Measurements from ENCODE around the gene FICD. TPM values are rescaled to one million over a fixed set of nuclear protein-coding genes. Genes with fewer than 3 reads are reported as not detected.

The FICD gene
- total RNA-seq, 2 experiments from 2014 or later: 8.4 to 9.0 TPM

- no peak overlapping the region for H3K27ac ChIP-seq (ENCODE audit: low read depth, low read length, poor library complexity, severe bottlenecking)
- no peaks in the 10 kb centered on the region for H4K20me1 ChIP-seq (ENCODE audit: insufficient read depth, low read length)
- no TSS peak for BruUV-seq (replicated peaks)
- no peaks in the 10 kb centered on the region for H3K36me3 ChIP-seq (ENCODE audit: insufficient read depth, low read length)
- TF ChIP-seq EZH2phosphoT487 (IDR thresholded peaks at IDR 0.05; ENCODE audit: borderline replicate concordance, low read depth, low read length) (no peak), CTCF (conservative IDR thresholded peaks at IDR 0.05; ENCODE audit: low read length) (no peak)
- no peaks in the 10 kb centered on the region for H3K9me2 ChIP-seq (ENCODE audit: insufficient read depth, low read length)
- intact Hi-C loops (cut with micrococcal nuclease; ENCODE audit: unreplicated experiment): loop anchor here (10.0 kb wide), 1 partner anchor 464 kb away; no protein-coding TSS in a partner anchor
- no peak overlapping the region for H2AFZ ChIP-seq (ENCODE audit: low read length)
- no peaks in the 10 kb centered on the region for H3K79me2 ChIP-seq (ENCODE audit: insufficient read depth, low read depth, low read length)
- H3K4me1 ChIP-seq (ENCODE audit: insufficient read depth, low read length, poor library complexity, severe bottlenecking): no peaks in the 10 kb centered on the region
- peak; percentile 51 for DNase-seq (ENCODE audit: low spot score)
- H3K9me3 ChIP-seq (ENCODE audit: low read length): no peaks in the 10 kb centered on the region
- POLR2A ChIA-PET: interaction anchor here (0.6 to 1.4 kb wide), 2 partner anchors 20 to 1351 kb away, joined by 3 to 9 read pairs; no protein-coding TSS in a partner anchor
- CTCF ChIA-PET (ENCODE audit: unreplicated experiment): no interaction called here
- H3K4me3 ChIP-seq (ENCODE audit: low read depth, low read length, poor library complexity, severe bottlenecking): no peak overlapping the region
- H3K4me2 ChIP-seq (ENCODE audit: low read length): no peak overlapping the region
Measured at GRCh38 chr12:108468196-108468968, 46.7 kb upstream of the FICD start.

DNA sequence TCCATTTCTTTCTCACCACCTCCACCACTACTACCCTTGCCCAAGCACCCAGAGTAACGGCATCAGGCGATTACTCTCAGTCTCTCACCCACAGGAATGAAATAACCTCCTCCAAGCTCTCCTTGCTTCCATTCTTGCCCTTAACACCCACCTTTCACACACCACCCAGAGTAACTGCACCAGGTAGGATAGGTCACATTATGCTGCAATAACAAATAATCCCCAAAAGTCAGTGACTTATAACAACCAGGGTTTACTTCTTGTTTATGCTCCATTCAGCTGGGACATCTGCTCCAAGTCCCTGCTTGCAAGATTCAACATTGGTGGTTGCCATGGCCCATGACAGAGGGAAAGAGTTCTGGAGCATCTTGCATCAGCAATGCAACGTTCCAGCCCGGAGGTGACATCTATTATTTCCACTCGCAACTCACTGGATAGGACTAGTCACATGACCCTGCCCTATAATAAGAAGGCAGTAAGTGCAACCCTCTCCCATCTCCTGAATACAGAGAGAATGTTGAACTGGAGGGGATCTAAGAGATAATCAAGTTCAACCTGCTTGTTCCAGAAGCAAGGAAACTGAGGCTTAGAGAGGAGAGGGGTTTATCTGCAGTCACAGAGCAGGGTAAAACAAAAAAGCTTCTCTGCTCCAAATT, 41.5 kb upstream of the FICD start:
- Histone ChIP-seq H3K4me1 (ENCODE audit: insufficient read depth, low read length, poor library complexity, severe bottlenecking) (no peaks in the 10 kb centered on the region), H3K36me3 (ENCODE audit: insufficient read depth, low read length) (no peaks in the 10 kb centered on the region), H3K9me3 (ENCODE audit: low read length) (no peaks in the 10 kb centered on the region), H2AFZ (ENCODE audit: low read length) (no peak overlapping the region), H3K27ac (ENCODE audit: low read depth, low read length, poor library complexity, severe bottlenecking) (no peak overlapping the region), H3K4me3 (ENCODE audit: low read depth, low read length, poor library complexity, severe bottlenecking) (no peak overlapping the region), H3K4me2 (ENCODE audit: low read length) (no peak overlapping the region), H3K79me2 (ENCODE audit: insufficient read depth, low read depth, low read length) (no peaks in the 10 kb centered on the region), H3K9me2 (ENCODE audit: insufficient read depth, low read length) (no peaks in the 10 kb centered on the region), H4K20me1 (ENCODE audit: insufficient read depth, low read length) (no peaks in the 10 kb centered on the region)
- DNase-seq (ENCODE audit: low spot score): no peak
- intact Hi-C loops (cut with micrococcal nuclease; ENCODE audit: unreplicated experiment): no loop called here
- BruUV-seq (replicated peaks): no TSS peak
- ChIA-PET POLR2A (no interaction called here), CTCF (ENCODE audit: unreplicated experiment) (no interaction called here)
- TF ChIP-seq EZH2phosphoT487 (IDR thresholded peaks at IDR 0.05; ENCODE audit: borderline replicate concordance, low read depth, low read length) (no peak), CTCF (conservative IDR thresholded peaks at IDR 0.05; ENCODE audit: low read length) (no peak)

- no peaks in the 10 kb centered on the region for H3K4me1 ChIP-seq (ENCODE audit: insufficient read depth, low read length, poor library complexity, severe bottlenecking)
- H3K27ac ChIP-seq (ENCODE audit: low read depth, low read length, poor library complexity, severe bottlenecking): no peak overlapping the region
- intact Hi-C loops (cut with micrococcal nuclease; ENCODE audit: unreplicated experiment): no loop called here
- BruUV-seq (replicated peaks): no TSS peak
- no peak overlapping the region for H3K4me2 ChIP-seq (ENCODE audit: low read length)
- no peaks in the 10 kb centered on the region for H3K79me2 ChIP-seq (ENCODE audit: insufficient read depth, low read depth, low read length)
- POLR2A ChIA-PET: no interaction called here
- CTCF ChIA-PET (ENCODE audit: unreplicated experiment): no interaction called here
- no peak overlapping the region for H3K4me3 ChIP-seq (ENCODE audit: low read depth, low read length, poor library complexity, severe bottlenecking)
- no peak for TF ChIP-seq CTCF (conservative IDR thresholded peaks at IDR 0.05; ENCODE audit: low read length)
- H2AFZ ChIP-seq (ENCODE audit: low read length): no peak overlapping the region
- H3K9me3 ChIP-seq (ENCODE audit: low read length): no peaks in the 10 kb centered on the region
- H4K20me1 ChIP-seq (ENCODE audit: insufficient read depth, low read length): no peaks in the 10 kb centered on the region
- DNase-seq (ENCODE audit: low spot score): no peak
- H3K9me2 ChIP-seq (ENCODE audit: insufficient read depth, low read length): no peaks in the 10 kb centered on the region
- H3K36me3 ChIP-seq (ENCODE audit: insufficient read depth, low read length): no peaks in the 10 kb centered on the region
Measured at GRCh38 chr12:108475396-108475795, 39.7 kb upstream of the FICD start.
